ENCODE data around the gene PGGHG.
"Not testable (repeated sequence)": the region's sequence is repeated elsewhere in the genome, so short reads cannot be mapped to it uniquely, and the experiment has no call there.

Gene PGGHG

GRCh38 chr11:297586-298405, 8.9 kb downstream of the PGGHG start:
- DNase-seq = peak in 2 of 4 experiments; percentile 38 to 53

DNA sequence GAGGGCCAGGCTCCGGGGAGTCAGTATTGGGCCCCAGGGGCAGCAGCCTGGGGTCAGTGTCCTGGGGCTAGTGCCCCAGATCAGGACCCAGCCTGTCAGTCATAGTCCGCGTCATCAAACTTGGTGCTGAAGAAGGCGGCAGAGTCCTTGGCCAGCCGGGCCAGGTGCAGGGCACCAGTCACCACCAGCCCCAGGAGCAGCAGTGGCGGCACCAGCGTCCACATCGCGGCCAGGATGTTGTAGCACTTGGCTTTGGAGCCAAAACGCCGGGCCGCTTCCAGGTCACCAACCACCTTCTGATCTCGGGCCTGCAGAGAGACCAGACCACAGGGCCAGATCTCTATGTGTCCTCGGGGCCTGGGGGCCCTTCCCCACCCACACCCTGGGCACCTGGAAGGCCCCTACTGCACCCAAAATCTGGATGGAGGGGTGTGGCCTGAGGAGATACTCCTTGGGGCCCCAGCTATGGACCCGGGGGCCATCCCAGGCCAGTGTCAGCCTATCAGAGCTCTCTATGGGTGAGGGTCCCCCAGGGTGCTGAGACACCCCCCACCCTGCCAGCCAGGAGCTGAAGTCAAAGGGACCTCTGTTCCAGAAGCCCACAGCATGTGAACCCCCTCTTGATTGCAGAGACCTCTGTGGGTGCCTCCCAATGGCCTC, 9.6 kb downstream of the PGGHG start:
- DNase-seq = no peak

DNA sequence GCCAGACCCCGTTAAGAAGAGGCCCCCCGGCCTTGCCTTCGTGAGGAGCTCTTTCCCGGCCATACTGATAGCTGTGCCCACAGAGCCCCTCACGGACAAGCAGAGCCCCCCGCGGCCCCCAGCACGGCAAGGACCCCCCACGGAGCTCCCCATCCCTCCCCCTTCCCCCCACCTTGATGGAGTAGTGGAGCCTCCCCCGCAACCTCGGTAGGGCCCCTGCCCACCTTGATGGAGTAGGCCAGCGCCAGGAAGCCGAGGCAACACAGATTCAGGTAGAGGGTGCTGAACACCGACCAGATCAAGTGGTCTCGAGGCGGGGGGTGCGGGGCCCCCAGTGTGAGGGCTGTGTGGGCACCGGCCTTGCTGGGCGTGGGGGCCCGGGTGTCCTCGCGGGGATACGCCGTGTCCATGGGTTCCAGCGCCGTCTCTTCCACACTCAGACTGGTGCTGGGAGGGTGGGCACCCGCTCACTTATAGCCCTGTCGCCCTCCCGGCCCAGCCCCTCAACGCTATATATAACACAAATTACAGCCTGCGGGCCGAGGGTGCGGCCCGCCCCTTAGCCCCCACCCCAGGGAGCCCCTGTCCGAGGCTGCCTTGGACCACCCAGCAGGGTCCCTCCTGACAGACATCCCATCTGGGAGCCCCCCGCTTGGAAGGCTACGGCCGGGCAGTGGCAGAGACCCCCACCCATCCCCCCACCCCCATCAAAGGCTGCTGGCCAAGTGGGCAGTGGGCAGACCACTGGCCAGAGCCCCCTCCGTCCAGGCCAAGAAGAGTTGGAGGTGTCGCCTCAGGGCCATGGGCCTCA, 10.4 kb downstream of the PGGHG start, which contains the start of gene IFITM5:
Gene IFITM5, minus strand, starts transcription at position 446 of the 811 bp plus-strand sequence. Its CDS starts 36 bp downstream, at position 410.
- no peak for DNase-seq

GRCh38 chr11:299951-300735, 11.2 kb downstream of the PGGHG start:
- peak in 1 of 4 experiments; percentile 13 for DNase-seq

DNA sequence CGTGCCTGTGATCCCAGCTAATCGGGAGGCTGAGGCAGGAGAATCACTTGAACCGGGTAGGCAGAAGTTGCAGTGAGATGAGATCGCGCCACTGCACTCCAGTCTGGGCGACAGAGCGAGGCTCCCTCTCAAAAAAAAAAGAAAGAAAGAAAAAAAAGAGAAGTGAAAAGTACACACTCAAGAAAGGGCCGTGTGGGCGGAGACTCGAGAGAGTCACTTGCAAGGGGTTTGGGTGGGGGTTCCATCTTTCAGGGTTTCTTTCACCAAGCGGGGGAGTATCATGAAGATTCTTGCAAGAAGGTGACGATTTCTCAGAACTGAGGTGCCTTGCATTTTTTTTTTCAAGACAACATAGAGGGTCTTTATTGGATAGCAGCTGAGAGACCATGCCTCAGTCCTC, 14.4 kb downstream of the PGGHG start:
- peak in 2 of 4 experiments; percentile 13 to 37 for DNase-seq

GRCh38 chr11:304061-304506, 15.2 kb downstream of the PGGHG start:
- no peak for DNase-seq

- DNase-seq = peak; percentile 44 to 66 (median 62)
These were observed 16.3 kb downstream of the PGGHG start for GRCh38 chr11:304915-305843.

DNA sequence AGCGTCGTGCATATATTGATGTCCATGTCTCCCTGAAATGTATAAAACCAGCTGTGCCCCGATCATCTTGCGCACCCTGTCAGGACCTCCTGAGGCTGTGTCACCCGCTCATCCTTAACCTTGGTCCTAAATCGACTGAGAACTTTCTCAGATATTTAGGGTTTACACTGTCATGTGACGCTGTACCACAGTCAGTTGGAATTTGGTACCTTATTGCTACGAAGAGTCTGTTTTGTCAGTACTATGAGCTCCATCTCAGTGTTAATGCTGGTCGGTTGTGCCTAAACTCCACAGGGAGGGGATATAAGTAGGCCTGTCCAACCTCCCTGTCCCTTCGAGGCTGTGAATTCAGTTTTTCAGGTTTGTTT, 16.9 kb downstream of the PGGHG start:
- no peak for DNase-seq

- DNase-seq = no peak
These were observed 17.9 kb downstream of the PGGHG start for GRCh38 chr11:306645-307371.

- DNase-seq = peak; percentile 80 to 87 (median 82)
These were observed 19.1 kb downstream of the PGGHG start, which contains the start of gene IFITM2 for GRCh38 chr11:307766-308708. Gene IFITM2, plus strand, starts transcription at chr11:307816. Its CDS starts 377 bp downstream, at chr11:308193.

- DNase-seq = not testable (repeated sequence)
These were observed 20.1 kb downstream of the PGGHG start for GRCh38 chr11:308740-309665.

DNA sequence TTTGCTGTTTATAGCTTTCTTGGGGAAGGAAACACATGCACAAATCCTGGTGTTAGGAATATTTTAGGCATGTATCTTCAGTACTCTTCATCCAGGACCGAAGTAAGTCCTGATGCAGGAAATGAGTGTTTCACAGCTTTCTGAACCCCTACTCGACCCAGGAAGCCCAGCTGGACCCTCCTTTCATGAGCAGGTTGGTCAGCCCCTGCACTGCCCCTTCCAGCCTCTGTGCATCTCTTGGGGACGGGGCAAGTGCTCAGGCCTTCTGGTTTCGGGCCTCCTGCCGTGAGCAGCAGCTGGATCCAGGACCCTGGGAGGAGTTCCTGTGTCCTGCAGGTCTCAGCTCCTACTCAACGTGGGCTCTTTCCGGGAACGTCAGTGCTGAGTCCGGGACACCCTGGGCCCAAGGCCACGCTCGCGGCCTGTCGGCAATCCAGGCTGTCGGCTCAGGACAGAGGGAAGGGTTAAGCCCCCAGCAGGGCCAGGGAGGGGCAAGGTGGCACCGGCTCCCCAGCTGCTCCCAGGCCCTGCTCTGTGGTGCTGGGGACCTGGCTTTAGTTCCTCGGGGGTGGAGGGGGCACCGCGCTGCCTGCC, 21.1 kb downstream of the PGGHG start:
- not testable (repeated sequence) for DNase-seq

DNA sequence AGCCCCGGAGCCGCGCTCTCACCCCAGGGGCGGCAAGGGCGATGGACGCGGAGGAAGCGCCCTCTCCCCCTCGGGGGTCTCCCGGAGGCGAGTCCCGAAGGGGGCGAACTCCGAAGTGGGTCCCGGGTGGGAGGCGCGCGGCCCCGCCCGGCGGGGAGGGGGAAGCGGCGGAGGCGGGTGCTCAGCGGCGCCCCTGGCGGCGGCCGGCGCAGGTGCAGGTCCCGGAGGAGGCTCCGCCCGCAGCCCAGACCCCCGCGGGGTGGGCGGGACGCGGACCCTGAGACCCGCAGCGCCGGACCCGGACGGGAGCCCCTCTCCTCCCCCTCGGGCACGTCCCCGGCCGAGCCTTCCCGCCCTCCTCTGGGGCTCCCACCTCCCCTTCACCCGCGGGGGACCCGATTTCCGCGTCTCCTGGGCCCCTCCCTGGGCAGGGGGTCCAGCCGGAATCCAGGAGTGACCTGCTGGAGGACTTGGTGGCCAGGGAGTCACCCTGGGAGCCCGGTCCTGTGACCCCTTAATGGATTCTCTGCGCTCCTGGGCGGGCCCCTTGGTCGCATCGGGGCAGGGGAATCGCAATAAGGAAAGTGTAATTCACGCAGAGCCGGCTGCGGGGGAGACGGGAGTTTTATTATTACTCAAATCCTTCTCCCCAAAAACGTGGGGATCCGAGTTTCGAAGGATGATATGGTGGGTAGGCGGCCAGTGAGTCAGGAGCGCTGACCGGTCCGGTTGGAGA, 22.3 kb downstream of the PGGHG start:
- not testable (repeated sequence) for DNase-seq

- no peak for DNase-seq
These were observed 23.3 kb downstream of the PGGHG start for GRCh38 chr11:312092-312816.

DNA sequence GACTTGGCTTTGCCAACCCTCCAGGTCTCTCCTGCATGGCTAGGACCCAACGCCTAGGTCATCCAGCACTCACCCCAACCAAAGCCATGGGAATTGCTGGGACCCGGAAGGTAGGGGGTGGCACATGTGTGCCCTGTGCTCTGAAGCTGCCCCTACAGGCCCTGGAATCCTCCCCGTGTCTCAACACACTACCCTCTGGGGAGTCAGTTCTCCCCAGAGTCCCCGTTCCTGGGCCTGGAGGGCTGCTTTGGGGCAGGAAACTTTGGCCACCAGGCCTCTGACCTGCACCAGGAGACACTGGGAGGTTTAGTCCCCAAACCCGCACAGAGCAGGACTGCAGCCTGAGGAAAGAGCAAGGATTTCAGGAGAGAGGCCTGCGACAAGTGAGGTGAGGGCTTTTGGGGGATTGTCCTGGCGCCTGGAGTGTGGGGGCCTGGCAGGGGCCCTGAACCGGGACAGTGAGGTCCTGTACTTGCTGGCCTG, 24.4 kb downstream of the PGGHG start:
- no peak for DNase-seq
